GM23248 (cell line): ENCODE results near the gene OR10A6.

Experiments
- EZH2 ChIP-seq: fragments of 200-600 bp; sonication (generic); IDR thresholded peaks from 2 replicates; pipeline ENCODE4 v1.6.1; 2018; ENCODE audit warnings: antibody characterized with exemption, mild to moderate bottlenecking; ENCODE audit not compliant: insufficient read depth, poor library complexity, severe bottlenecking
- EZH2phosphoT487 ChIP-seq: fragments of 200-600 bp; sonication (generic); IDR thresholded peaks from 2 replicates; pipeline ENCODE4 v1.6.1; 2018; ENCODE audit warnings: antibody characterized with exemption, moderate library complexity, mild to moderate bottlenecking, low read depth; ENCODE audit not compliant: insufficient read depth

GRCh38 chr11:7906481-7906880 lies 24.6 kb downstream of the OR10A6 start:
- no peak for TF ChIP-seq EZH2
- no peak for TF ChIP-seq EZH2phosphoT487
